Neutrophil (primary cell): ENCODE data around the gene SLC35D3.

ENCODE experiments used
- H3K27ac ChIP-seq: fragments of 200-600 bp; sonication (generic); 2 replicates; pipeline ENCODE4 v1.5.1; 2016; ENCODE audit warnings: mild to moderate bottlenecking, moderate library complexity
- H3K27me3 ChIP-seq: fragments of 200-600 bp; sonication (generic); 2 replicates; pipeline ENCODE4 v1.6.0; 2016; ENCODE audit warnings: mild to moderate bottlenecking
- H3K36me3 ChIP-seq: fragments of 200-600 bp; sonication (generic); 2 replicates; pipeline ENCODE4 v1.5.1; 2017
- H3K4me1 ChIP-seq, 2 experiments: fragments of 200-600 bp in 1 of 2; sonication (generic) in 1 of 2; 1 replicate in 1 of 2; 2 replicates in 1 of 2; pipeline versions ENCODE4 v1.5.1 to v1.6.1; 2013 to 2016; ENCODE audit warnings: low read depth in 1 of 2, low read length in 1 of 2, mild to moderate bottlenecking in 1 of 2, moderate library complexity in 1 of 2; ENCODE audit not compliant: control insufficient read depth in 1 of 2, insufficient read depth in 1 of 2
- H3K4me3 ChIP-seq, 2 experiments: fragments of 200-600 bp in 1 of 2; sonication (generic) in 1 of 2; 1 replicate in 1 of 2; 2 replicates in 1 of 2; pipeline ENCODE4 v1.5.1; 2013 to 2016; ENCODE audit warnings: low read depth in 1 of 2, low read length in 1 of 2, mild to moderate bottlenecking in 1 of 2, moderate library complexity in 1 of 2
- H3K9me3 ChIP-seq: fragments of 200-600 bp; sonication (generic); 2 replicates; pipeline ENCODE4 v1.5.1; 2016
- TF ChIP-seq, protein P1 (sequence below): fragments of 200-600 bp; sonication (generic); IDR thresholded peaks from 2 replicates; pipeline ENCODE4 v1.5.1; 2016; ENCODE audit warnings: antibody characterized with exemption

Gene SLC35D3

DNA sequence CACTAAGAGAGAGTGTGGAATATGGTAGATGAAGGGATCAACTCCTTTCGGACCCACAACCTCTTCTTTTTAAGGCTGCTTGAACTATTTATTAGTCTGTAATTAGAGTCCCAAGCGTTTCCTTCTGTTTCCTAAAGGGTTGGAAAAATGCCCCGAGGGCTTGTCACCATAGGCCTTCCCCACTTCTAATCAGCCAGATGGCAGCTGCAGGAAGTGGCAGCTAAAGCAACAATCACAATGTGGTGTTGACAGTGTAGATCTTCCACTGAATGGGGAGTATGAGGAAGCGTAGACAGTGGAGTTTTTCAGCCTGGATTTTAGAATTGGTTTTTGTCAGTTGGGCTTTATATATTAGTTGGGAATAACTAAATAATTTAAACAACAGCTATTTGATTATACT lies 40.6 kb downstream of the SLC35D3 start:
- Histone ChIP-seq H3K4me1 (no peaks in the 10 kb centered on the region), H3K36me3 (no peaks in the 10 kb centered on the region), H3K9me3 (no peaks in the 10 kb centered on the region), H3K27ac (no peak overlapping the region), H3K27me3 (peaks cover 50% of the 10 kb centered on the region), H3K4me3 (no peak overlapping the region)
- TF ChIP-seq, protein P1, sequence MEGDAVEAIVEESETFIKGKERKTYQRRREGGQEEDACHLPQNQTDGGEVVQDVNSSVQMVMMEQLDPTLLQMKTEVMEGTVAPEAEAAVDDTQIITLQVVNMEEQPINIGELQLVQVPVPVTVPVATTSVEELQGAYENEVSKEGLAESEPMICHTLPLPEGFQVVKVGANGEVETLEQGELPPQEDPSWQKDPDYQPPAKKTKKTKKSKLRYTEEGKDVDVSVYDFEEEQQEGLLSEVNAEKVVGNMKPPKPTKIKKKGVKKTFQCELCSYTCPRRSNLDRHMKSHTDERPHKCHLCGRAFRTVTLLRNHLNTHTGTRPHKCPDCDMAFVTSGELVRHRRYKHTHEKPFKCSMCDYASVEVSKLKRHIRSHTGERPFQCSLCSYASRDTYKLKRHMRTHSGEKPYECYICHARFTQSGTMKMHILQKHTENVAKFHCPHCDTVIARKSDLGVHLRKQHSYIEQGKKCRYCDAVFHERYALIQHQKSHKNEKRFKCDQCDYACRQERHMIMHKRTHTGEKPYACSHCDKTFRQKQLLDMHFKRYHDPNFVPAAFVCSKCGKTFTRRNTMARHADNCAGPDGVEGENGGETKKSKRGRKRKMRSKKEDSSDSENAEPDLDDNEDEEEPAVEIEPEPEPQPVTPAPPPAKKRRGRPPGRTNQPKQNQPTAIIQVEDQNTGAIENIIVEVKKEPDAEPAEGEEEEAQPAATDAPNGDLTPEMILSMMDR, result no peak

DNA sequence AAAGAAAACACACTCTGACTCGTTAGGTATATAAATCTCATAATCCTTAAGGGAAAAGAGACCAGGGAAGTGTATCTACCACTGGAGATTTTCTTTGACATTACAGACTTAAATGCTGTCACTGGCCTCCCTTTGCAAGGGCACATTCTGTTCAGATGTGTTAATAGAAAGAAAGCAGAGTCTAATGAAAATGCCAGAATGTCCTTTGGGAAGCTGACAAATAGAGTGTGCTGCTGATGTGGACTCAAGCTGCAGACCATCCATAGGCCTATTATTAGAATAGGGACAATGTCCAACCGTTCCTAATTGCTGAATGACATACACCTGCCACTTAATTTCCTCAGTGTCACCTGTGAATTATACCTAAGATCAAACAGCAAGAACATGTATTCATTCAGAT lies 41.2 kb downstream of the SLC35D3 start:
- Histone ChIP-seq H3K36me3 (no peaks in the 10 kb centered on the region), H3K27ac (no peak overlapping the region), H3K4me1 (no peaks in the 10 kb centered on the region), H3K27me3 (peaks cover 46% of the 10 kb centered on the region), H3K4me3 (no peak overlapping the region), H3K9me3 (no peaks in the 10 kb centered on the region)
- TF ChIP-seq, protein P1, result no peak

DNA sequence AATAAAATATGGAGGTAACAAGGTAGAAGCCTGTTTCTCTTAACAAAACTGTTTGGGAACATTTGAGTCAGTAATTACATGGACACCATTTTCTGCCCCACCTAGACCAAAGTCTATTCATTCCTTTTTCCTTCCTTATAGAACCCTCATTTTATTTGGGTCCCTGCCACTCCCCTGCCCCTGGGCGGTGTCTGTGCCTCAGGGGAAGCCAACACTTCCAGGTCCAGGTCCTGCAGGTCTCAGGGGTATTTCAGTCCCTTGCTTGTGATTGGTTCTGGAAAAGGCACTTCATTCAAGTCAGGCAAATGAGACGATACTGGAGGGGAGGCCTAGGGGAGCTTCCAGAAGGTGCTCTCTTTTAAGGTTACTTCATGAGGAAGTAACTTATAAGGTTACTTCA lies 42.3 kb downstream of the SLC35D3 start:
- TF ChIP-seq, protein P1, result no peak
- Histone ChIP-seq H3K4me1 (no peaks in the 10 kb centered on the region), H3K4me3 (no peak overlapping the region), H3K36me3 (no peaks in the 10 kb centered on the region), H3K27me3 (peaks cover 41% of the 10 kb centered on the region), H3K9me3 (no peaks in the 10 kb centered on the region), H3K27ac (no peak overlapping the region)

DNA sequence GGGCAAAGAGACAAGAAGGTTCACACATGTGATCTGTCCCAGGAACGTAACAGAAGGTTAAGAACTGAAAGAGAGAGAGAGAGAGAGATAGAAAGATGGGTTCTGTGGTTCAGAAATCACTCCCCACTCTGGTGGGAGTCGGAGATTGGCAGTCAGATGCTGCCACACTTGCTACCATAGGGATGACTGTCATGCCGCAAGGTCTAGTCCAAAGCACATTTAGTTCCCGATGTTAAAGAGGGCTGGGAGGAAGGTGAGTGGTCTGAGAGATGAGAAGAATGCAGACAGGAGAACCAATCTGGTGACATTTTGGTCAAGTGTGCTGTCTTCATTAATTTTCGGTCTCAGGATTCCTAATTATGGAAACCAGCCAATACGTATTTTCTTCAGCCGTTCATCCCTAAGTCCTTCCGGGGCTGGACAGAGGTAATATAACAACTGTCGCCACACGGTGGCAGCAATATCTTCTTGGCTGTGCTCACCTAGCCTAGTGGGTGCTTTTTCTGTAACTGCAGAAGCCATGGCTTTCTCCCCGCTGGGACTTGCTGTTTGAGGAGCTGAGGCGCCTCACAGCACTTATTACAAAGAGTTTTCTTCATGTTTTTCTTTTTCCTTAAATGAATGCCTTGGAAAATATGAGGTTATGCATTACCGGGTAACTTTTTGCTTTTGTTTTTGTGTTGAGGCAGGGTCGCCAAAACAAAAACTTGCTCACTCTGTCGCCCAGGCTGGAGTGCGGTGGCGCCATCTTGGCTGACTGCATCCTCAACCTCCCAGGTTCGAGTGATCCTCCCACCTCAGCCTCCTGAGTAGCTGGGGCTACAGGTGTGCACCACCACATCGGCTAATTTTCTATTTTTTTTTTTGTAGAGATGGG lies 46.0 kb downstream of the SLC35D3 start:
- Histone ChIP-seq H3K36me3 (no peaks in the 10 kb centered on the region), H3K27me3 (peaks cover 55% of the 10 kb centered on the region), H3K9me3 (no peaks in the 10 kb centered on the region), H3K4me1 (no peaks in the 10 kb centered on the region), H3K4me3 (no peak overlapping the region), H3K27ac (no peak overlapping the region)
- TF ChIP-seq, protein P1, result no peak

DNA sequence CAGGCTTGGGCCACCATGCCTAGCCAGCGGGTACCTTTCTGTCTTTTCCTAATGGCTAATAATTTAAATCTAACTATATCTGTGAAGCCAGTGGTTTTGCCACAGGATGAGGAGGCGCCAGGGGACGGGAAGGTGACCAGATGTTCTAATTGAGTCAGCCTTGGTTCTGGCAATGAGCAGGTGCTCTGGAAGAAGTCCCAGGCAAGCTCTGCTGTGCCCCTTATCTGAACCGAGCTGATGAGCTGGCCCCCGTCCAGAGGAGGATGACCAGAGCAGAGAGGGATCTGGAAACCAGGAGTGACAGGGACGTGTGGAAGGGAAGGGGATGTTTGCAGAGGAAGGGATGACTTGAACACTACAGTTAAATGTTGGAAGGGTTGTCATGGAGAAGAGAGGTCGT lies 46.7 kb downstream of the SLC35D3 start:
- Histone ChIP-seq H3K9me3 (no peaks in the 10 kb centered on the region), H3K4me3 (no peak overlapping the region), H3K27me3 (peaks cover 58% of the 10 kb centered on the region), H3K36me3 (no peaks in the 10 kb centered on the region), H3K4me1 (no peaks in the 10 kb centered on the region), H3K27ac (no peak overlapping the region)
- TF ChIP-seq, protein P1, result no peak
